C1 segment of cervical spinal cord (tissue), 14 donors: ENCODE measurements around the gene DCPS.
"Not testable (repeated sequence)": the region's sequence is repeated elsewhere in the genome, so short reads cannot be mapped to it uniquely, and the experiment has no call there.

Experiments used
- DNase-seq, 14 donors: peaks; one replicate each; lab custom pipeline; 2025; lab: John Stamatoyannopoulos, UW

The DCPS gene

DNA sequence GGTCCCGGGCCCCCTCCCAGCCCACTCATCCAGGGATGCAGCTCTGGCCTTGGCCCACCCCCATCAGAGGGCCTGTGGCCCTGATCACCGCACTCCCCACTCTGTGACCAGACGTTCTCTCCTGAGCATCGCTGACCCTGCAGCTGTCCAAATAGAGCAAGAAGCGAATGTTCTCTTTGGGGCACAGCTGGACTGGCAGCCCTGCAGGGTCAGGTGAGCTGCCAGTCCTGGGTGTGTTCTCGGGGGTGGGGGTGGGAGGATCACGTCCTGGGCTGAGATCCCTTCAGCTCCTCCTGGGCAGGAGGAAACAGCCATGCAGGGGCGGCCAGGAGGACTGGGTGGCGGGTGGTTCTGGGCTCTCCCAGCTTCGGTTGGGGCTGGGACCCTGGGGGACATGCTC, 78.1 kb downstream of the DCPS start:
- DNase-seq: not testable (repeated sequence)

DNA sequence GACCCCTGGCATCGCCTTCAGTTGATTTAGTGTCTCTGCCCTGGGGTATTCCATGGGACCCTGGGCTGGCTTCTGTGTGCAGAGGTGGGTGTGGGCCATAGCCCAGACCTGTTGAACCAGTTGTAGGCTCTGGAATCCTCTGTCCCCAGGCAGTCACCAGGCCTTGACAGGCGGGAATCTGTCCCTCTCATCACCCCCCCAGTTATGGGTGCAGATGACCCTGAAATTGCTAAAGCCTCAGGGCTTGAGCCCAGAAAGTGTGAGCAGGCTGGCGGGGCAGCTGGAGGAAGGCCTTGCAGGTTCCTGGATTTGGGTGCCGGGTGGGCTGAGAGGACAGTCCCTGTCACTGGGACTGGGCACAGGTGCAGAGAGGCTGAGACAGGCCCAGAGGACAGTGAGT, 78.8 kb downstream of the DCPS start:
- not testable (repeated sequence) for DNase-seq

DNA sequence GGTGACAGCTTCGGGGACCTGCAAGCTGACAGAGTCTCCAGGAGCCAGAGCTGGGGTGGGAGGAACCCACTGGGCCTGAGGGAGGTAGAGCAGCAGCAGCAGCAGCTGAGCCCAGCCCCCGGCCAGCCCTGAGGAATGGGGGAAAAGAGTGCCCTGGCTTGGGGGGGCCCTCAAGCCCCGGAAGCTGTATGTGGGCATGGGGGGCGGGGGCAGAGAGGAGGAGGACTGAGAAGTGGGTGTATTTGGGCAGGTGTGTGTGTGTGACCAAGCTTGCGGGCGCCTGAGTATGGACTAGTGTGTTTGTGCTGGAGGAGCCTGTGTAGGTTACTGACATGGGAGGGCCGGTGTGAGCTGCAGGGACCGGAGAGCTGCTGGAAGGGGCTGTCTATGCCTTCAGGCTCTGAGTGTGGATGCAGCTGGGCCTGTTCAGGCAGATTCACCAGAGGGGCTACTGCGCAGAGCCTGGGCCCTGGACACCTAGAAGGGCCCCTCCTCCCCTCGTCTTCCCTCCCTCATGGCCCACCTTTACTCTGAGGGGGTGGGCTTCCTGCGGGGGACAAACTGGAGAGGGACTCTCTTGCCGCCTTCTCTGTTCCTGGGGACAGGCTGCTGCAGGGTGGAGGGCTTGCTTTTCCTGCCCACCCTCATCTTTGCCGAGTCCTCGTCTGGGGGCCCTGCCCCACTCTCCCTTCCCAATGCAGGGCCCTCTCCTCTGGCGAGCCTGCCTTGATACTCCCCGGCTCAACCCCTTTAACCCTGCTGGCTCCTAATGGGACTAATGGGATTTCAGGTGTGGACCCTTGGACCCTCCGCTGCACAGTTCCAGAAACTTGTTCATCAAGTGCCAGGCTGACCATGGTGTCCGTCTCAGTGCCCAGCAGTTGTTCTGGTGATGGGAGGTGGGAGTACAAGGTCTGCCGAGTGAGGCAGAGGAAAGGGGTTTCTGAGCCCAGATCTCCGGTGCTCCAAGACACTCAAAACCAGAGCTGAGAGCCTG, 79.8 kb downstream of the DCPS start:
- no peak for DNase-seq

DNA sequence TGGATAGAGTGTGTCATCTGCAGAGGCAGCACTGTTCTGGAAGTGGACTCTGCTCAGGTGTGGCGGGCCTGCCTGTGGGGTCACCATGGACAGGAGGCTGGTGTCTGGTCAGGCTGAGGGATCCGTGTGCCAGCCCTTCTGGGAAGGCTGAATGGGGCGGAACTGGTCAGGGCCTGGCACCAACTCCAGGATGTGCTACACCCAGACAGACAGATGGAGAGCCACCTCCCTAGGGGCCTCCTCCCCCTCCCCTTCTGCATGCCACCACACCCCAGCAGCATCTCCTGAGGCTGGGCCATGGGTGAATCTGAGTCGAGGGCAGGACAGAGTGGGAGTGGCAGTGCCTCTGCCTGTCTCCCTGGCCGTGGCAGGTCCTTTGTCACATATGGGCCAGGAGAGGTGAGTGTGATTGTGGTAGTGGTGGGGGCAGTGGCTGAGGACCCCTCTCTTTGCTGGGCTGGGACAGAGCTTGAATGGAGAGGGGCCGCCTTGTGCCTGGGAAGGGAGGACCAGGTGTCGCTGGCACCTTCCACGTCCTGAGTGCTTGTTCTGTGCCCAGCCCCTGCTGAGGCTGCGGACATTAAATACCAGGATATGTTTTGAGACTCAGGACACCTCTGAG, 80.7 kb downstream of the DCPS start:
- no peak for DNase-seq

DNA sequence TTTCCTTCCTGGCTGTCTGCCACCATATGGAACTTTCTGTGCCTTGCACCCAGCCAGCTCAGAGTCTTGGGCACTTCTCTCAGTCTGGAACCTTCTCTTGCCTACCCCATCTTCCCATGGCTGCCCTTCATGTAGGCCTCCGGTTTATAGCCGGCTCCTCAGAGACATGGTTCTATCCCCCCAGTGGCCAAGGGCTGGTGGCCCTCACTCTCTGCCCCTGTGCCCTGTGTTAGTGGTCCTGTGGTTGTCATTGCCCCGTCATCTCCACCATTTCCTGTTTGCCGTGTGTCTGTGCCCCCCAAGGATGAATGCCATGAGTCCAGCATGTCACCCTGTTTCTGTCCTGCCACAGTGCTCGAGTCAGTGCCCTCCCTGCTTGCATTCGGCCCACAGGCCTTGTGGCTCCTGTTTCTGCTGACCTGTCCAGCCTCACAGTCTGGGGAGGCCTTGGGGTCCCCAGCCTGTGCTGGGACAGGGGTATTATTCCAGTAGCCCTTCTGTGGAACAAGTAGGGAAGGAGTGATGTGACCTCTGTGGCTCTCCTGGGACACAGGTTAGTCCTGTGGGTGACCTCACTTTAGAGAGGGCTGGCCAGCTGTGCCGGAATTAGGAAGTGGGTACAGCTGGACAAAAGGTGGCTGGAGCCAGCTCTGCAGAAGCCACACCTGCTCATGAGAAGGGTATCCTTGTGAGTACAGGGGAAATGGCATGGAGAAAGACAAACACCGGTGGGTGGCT, 82.3 kb downstream of the DCPS start:
- no peak for DNase-seq

DNA sequence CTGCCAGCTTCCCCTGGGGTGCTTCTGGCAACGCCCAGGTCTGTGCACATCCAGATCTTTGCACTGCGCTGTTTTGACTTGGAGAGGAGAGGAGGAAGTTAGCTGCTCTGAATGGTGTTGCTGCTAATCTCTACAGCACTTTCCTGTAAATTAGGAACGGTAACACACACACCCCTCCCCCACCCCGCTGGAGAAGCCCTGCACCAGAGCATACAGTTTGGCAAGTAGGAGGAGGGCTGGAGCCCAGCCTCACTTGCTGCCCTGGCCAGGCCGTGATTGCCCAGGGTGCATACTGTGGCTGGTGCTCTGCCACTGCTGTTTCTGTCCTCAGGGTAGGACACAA, 82.8 kb downstream of the DCPS start:
- not testable (repeated sequence) for DNase-seq

DNA sequence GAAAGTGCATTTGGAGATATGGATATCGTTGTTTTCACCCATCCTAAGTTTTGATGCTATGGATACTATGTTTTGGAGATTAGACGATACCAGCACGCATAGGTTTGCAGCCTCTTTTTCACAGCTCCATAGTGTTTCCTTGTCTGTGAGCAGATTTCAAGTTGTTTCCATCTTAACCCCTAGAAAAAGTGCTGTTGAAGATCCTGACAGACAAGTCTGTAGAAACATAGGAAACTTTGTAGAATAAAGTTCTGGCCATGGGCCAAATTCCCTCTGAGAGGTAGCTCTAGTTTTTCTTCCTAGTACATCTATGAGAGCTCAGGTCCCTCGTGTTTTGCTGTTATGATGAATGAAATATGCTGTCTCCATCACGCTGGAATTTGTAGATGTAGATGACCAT, 84.0 kb downstream of the DCPS start:
- no peak for DNase-seq

DNA sequence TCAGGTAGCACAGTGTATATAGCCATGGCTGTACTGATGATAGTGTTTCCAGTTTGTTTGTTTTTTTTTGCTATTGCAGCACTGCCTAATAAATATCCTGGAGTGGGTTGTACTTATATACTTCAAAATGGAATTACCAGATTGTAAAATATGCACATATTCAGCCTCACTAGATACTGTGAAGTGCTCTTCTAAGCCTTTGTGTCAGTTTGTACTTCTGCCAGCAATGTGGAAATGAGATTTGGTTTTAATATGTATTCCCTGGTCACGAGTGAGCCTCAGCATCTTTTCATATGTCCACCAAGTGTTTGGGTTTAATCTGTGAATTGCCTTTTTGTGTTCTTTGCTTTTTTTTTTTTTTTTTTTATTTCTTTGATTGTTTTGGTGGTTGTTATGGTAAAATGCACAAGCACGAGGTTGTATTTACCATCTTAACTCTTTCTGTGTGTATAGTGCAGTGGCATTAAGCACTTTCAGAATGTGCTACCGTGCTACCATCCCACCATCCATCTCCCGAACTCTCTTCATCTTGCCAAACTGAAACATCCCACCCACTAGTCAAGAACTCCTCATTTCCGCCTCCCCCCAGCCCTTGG, 86.5 kb downstream of the DCPS start:
- DNase-seq: no peak

DNA sequence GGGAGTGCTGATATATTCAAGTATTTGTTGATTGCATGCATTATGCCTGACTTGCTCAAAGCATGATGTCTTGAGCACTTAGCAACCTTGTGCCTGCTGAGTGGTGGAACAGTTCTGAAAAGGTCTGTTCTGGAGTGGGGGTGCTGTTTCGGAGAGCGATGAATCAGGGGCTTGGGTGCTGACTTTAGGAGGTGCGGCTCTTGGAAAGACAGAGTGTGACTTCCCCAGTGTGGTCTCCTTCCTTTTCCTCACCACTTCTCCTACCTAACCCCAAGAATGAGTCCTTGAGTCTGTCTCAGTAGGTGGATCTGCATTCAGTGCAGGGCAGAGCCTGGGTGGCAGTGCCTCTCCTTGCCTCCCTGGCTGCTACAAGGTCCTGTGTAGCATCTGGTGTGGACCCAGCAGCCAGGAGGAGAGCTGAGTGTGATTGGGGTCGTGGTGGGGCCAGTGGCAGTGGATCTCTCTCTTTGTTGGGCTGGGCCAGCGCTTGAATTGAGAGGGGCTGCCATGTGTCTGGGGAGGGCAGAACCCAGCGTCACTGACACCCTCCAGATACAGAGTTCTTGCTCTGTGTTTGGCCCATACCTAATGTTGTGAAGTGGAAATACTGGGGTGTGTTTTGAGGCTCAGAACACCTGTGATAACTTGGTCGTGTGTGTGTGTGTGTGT, 87.6 kb downstream of the DCPS start:
- DNase-seq: no peak

DNA sequence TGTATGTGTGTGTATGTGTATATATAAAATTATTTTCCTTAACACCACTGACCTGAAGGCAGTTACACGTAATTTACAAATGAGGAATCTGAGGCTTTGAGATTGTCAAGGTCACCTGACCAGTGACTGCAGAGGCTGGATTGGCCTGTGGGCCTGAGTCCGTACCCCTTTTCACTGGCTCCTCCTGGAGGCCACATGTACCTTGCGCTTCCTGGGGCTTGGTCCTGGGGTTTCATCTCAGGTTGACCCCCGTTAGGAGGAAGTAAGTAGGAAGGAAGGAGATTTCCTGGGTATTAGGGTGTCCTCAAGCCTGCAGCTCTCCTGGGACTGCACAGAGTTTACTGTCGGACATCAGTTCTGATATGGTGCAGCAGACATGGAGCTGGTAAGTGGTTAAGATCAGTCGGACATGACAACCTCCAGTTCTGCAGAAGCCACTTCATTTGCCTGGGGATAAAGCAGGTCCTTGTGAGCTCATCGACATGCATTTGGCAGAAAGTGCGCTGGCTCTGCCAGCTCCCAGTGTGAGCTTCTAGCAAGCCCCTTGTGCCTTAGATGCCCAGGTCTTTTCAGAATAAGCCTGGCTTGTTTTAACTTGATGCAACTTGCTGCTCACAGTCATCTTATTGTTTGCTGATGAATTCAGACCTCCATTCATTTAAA, 88.2 kb downstream of the DCPS start:
- peak in 10 of 14 donors; percentile 16 to 48 (median 34) for DNase-seq

DNA sequence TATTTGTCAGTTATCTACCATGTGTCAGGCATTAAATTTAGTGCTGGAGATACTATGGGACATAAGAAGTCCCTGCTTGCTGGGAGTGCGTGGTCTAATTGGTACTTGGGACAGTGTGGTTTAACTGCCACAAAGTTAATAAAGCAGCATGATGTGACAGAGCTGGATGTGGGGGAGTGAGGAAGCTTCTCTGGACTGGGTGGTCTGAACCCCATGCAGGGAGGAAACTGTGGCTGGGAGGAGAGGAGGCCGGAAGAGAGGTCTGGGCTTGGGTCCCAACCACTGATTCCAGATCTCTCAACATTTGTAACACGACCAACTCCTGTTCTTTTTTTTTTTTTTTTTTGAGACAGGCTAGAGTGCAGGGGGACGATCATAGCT, 88.8 kb downstream of the DCPS start:
- DNase-seq: no peak

DNA sequence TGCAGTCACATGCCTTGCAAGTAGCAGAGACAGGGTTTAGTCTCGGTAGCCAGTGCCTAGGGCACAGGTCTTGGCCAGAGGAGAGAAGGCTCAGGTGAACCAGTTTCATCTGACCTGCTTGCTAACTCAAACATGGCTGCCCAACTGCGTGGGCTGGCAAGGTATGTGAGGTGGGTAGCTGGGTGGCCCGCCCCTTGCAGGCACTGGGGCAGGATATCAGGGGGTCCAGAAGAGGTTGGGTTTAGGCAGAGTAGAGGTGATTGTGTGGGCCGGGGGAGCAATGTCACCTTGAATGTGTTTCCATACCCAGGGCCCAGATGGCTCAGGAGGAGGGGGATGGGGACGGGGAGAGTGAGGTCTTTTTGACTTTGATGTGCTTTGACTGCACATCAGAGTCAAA, 89.3 kb downstream of the DCPS start:
- DNase-seq: no peak

DNA sequence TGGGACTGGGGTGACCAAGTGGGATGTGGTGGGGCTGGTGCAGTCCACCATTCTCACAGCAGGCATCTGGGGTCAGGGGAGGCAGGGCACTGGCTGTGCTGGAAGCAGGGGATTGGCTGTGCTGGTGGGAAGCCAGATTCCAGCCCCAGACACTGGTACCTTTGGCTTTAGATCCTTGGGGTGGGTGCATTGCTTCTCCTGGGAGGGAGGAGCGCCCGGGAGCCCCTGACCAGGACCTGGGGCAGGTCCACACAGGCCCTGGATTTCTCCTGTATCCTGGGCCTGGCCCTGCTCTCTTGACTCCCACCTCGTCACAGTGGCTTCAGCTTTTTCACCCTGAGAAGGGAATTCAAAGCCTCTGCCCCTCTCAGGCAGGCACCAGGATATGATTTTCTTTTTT, 90.2 kb downstream of the DCPS start:
- no peak for DNase-seq

DNA sequence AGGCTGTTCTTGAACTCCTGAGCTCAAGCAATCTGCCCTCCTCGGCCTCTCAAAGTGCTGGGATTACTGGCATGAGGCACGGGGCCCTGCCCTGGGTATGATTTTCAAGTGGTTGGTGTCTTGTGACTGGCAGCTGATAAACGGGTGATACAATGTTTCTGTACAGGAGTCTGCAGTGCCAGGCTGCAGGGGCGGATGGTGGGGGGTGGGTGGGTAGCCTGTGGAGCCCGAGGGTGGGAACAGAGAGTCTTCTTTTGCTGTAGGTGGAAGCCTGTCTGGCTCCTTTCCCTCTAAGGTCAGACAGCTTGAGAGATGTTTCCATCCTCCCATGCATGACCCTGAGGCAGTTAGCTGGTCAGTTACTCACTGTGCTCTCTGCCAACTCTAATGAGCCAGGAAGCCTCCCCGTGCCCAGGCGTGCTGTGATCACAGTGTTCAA, 90.8 kb downstream of the DCPS start:
- peak in 4 of 14 donors; percentile 22 to 33 (median 26) for DNase-seq
